Hepatic stellate cell (primary cell): ENCODE data around the gene ATP6V1A.

Source experiments
- DNase-seq: peaks from one replicate; pipeline ENCODE4 v3.0.0; 2011; ENCODE audit warnings: low spot score

ATP6V1A gene

GRCh38 chr3:113747283-113748046 is 630 bp downstream of the ATP6V1A start:
- DNase-seq = peak; percentile 14

GRCh38 chr3:113751141-113751540 is 4.3 kb downstream of the ATP6V1A start:
- no peak for DNase-seq

GRCh38 chr3:113753376-113753985 is 6.6 kb downstream of the ATP6V1A start:
- no peak for DNase-seq

- no peak for DNase-seq
These were observed 7.8 kb downstream of the ATP6V1A start for GRCh38 chr3:113754494-113755159.

GRCh38 chr3:113758389-113759024 is 11.7 kb downstream of the ATP6V1A start:
- DNase-seq = no peak

GRCh38 chr3:113764698-113765097 is 17.9 kb downstream of the ATP6V1A start:
- DNase-seq = no peak

GRCh38 chr3:113769551-113769950 is 22.7 kb downstream of the ATP6V1A start:
- DNase-seq = peak; percentile 71

- DNase-seq = no peak
These were observed 25.2 kb downstream of the ATP6V1A start for GRCh38 chr3:113771993-113772392.

GRCh38 chr3:113773381-113773780 is 26.5 kb downstream of the ATP6V1A start:
- DNase-seq = peak; percentile 48

GRCh38 chr3:113775516-113775915 is 28.7 kb downstream of the ATP6V1A start:
- no peak for DNase-seq

- DNase-seq = no peak
These were observed 29.7 kb downstream of the ATP6V1A start for GRCh38 chr3:113776564-113776963.

GRCh38 chr3:113783463-113783862 is 36.6 kb downstream of the ATP6V1A start:
- peak; percentile 85 for DNase-seq

GRCh38 chr3:113783980-113784379 is 37.1 kb downstream of the ATP6V1A start:
- DNase-seq = no peak

- peak; percentile 15 for DNase-seq
These were observed 44.5 kb downstream of the ATP6V1A start for GRCh38 chr3:113791381-113791780.

GRCh38 chr3:113794526-113794925 is 47.7 kb downstream of the ATP6V1A start:
- DNase-seq = no peak

GRCh38 chr3:113795693-113796092 is 48.9 kb downstream of the ATP6V1A start:
- DNase-seq = no peak

GRCh38 chr3:113802795-113803455 is 56.1 kb downstream of the ATP6V1A start:
- DNase-seq = no peak

- DNase-seq = no peak
These were observed 57.8 kb downstream of the ATP6V1A start for GRCh38 chr3:113804661-113805060.

- DNase-seq = no peak
These were observed 58.4 kb downstream of the ATP6V1A start for GRCh38 chr3:113805249-113805648.

GRCh38 chr3:113812854-113813253 is 66.0 kb downstream of the ATP6V1A start:
- DNase-seq = no peak

GRCh38 chr3:113819866-113820265 is 73.0 kb downstream of the ATP6V1A start:
- no peak for DNase-seq

- DNase-seq = peak; percentile 12
These were observed 78.3 kb downstream of the ATP6V1A start for GRCh38 chr3:113825090-113825489.
